ENCODE data around the gene DCST1.

GRCh38 chr1:155011437-155012025 is 22.1 kb upstream of the DCST1 start:
- TF ChIP-seq CTCF (IDR thresholded peaks at IDR 0.05; ENCODE audit: extremely low read depth in 1 of 2, insufficient read depth in 1 of 2, low read depth in 1 of 2, low read length in 2 of 2) = no peak
- no peak for TF ChIP-seq POLR2A (IDR thresholded peaks at IDR 0.05; ENCODE audit: low read depth, low read length)
- no peak for TF ChIP-seq EZH2 (IDR thresholded peaks at IDR 0.05; ENCODE audit: borderline replicate concordance, low read depth, low read length, severe bottlenecking)
- TF ChIP-seq POLR2AphosphoS5 (IDR thresholded peaks at IDR 0.05; ENCODE audit: insufficient read depth, low read depth, low read length) = no peak
- TF ChIP-seq FOS (IDR thresholded peaks at IDR 0.05; ENCODE audit: borderline replicate concordance, insufficient read depth, low read length) = no peak
- TF ChIP-seq MAX (IDR thresholded peaks at IDR 0.05; ENCODE audit: insufficient read depth, insufficient read length) = no peak
- no peak for TF ChIP-seq JUN (IDR thresholded peaks at IDR 0.05; ENCODE audit: borderline replicate concordance, insufficient read depth, insufficient read length, low read depth)
- no peak for TF ChIP-seq GATA2 (IDR thresholded peaks at IDR 0.05; ENCODE audit: insufficient read depth, insufficient read length, low read depth, low read length)
